Subcutaneous abdominal adipose tissue (tissue), 5 donors: ENCODE data around the gene PARD3B.
A peak's percentile ranks its signal among the peaks of the same experiment; 100 is the strongest.

Source experiments
- H3K27ac ChIP-seq: one replicate; pipeline ENCODE4 v1.7.0; 2013; ENCODE audit warnings: low read depth, mild to moderate bottlenecking, inconsistent platforms, low read length, moderate library complexity
- H3K27me3 ChIP-seq, 5 donors: one replicate each; pipeline ENCODE4 v1.7.0; 2013; ENCODE audit warnings: low read length in 5 of 5, inconsistent platforms in 1 of 5; ENCODE audit not compliant: control insufficient read depth in 5 of 5, insufficient read depth in 4 of 5
- H3K36me3 ChIP-seq, 5 donors: one replicate each; pipeline ENCODE4 v1.7.0; 2013; ENCODE audit warnings: low read length in 5 of 5; ENCODE audit not compliant: control insufficient read depth in 5 of 5, insufficient read depth in 5 of 5
- H3K4me1 ChIP-seq, 5 donors: one replicate each; pipeline ENCODE4 v1.7.0; 2013; ENCODE audit warnings: low read length in 5 of 5, mild to moderate bottlenecking in 3 of 5, moderate library complexity in 1 of 5; ENCODE audit not compliant: control insufficient read depth in 5 of 5, insufficient read depth in 5 of 5
- H3K4me3 ChIP-seq, 5 donors: one replicate each; pipeline ENCODE4 v1.7.0; 2013; ENCODE audit warnings: low read length in 5 of 5, low read depth in 1 of 5
- H3K9ac ChIP-seq, 5 donors: one replicate each; pipeline ENCODE4 v1.7.0; 2013; ENCODE audit warnings: low read length in 5 of 5, mild to moderate bottlenecking in 4 of 5, moderate library complexity in 3 of 5
- H3K9me3 ChIP-seq, 5 donors: one replicate each; pipeline ENCODE4 v1.7.0; 2013; ENCODE audit warnings: low read length in 5 of 5; ENCODE audit not compliant: control insufficient read depth in 5 of 5
- donor health status: healthy.
- donor health status: healthy.
- donor health status: healthy.
- donor health status: healthy.
- donor health status: healthy.

PARD3B gene

DNA sequence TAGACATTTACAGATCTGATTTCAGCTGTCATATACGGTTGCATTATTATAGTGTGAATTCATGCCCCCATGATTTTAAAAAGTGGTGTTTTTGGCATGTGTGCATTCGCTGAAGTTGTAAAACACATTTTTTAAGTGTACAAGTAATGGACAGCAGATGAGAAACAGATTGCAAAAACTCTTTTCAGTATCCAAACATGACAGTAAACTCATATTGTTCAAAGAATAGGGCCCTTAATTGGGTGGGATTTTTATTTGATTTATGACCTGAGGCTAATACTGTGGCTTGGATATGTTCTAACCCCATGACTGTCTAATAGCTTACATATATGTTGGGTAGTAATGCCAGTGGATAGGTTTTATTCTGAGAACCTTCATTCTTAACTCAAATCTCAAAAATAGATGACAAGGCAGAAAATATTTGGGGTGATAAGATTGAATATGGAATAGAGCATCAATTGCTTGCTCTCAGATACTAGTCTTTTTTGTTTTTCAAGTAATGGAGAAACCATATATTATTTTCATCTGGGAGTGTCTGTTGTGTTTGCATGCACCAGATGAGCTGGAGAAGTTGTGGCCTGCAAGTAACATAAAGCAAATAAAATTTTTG lies 118.6 kb downstream of the PARD3B start:
- Histone ChIP-seq H3K4me3 (no peak overlapping the region), H3K9me3 (no peaks in the 10 kb centered on the region), H3K27ac (no peak overlapping the region), H3K27me3 (no peaks in the 10 kb centered on the region), H3K4me1 (peaks cover 0 to 23% (median 15%) of the 10 kb centered on the region in 5 donors), H3K9ac (no peak overlapping the region), H3K36me3 (peaks cover 0 to 3% (median 0%) of the 10 kb centered on the region in 5 donors)

DNA sequence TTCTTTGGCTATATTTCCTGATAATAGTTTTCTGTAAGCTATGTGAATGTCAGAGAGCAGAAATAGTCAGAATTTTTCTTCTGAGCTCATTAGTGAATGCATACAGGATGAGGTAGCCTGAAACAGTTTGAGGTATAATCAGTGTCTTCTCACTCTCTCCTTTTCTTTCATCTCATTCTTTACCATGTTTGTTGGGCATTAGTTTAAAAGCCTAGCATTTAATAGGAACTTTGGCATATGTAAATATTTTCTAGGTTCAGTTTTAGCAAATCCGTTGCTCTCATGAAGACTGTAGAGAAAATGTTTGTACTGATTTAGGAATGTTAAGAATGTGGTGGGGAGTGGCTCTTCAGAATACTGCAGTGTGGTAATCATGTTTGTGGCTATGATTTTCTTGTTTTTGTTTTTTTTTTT lies 119.4 kb downstream of the PARD3B start:
- peak overlapping the region in 1 of 5 donors; percentile 16 for H3K9ac ChIP-seq
- H3K27ac ChIP-seq = no peak overlapping the region
- H3K4me1 ChIP-seq = peaks cover 0 to 23% (median 15%) of the 10 kb centered on the region in 5 donors

DNA sequence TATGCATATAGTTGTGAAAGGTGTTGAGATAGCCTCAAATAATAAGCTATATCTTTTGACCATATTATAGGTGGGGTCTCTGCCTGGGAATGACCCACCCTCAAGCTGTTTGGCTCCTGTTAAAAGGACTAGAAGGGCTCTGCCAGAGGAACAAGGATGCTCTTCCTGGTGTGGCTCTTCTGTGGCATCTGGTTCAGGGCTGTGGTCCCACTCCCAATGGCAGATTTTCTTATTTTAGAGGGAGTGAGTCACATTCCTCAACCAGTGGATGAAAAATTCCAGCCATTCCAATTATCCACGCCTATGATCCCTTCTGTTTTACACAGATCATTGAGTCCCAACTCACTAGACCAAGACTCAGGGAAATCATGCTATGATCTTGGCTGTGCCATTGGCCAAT lies 119.9 kb downstream of the PARD3B start:
- Histone ChIP-seq H3K9me3 (no peaks in the 10 kb centered on the region), H3K27me3 (no peaks in the 10 kb centered on the region), H3K36me3 (peaks cover 0 to 3% (median 0%) of the 10 kb centered on the region in 5 donors), H3K9ac (no peak overlapping the region), H3K4me1 (peaks cover 0 to 23% (median 16%) of the 10 kb centered on the region in 5 donors), H3K27ac (no peak overlapping the region), H3K4me3 (no peak overlapping the region)

More for the DNA sequence above, 119.4 kb downstream of the PARD3B start:
- Histone ChIP-seq H3K4me3 (no peak overlapping the region), H3K9me3 (no peaks in the 10 kb centered on the region), H3K36me3 (peaks cover 0 to 3% (median 0%) of the 10 kb centered on the region in 5 donors), H3K27me3 (no peaks in the 10 kb centered on the region)

DNA sequence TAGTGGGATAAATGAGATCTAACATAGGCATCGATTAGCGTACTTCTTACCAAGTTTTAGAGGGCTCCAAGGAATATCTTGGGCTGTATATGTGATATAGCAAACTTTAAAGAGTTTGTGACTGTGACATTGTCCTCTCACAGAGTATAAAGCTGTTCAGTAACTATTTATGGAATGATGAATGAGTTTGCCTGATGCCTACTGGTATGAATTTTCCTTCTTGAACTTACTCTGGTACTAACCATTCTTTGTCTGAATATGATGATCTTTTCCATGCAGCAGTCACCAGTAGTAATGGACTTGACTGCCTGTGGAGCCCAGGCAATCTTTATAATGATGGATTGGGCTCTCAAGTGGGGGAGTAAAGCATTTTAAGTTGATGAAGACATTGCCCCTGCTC lies 120.5 kb downstream of the PARD3B start:
- Histone ChIP-seq H3K27ac (no peak overlapping the region), H3K36me3 (peaks cover 0 to 3% (median 0%) of the 10 kb centered on the region in 5 donors), H3K9me3 (no peaks in the 10 kb centered on the region), H3K4me1 (peaks cover 0 to 23% (median 16%) of the 10 kb centered on the region in 5 donors), H3K27me3 (no peaks in the 10 kb centered on the region), H3K9ac (no peak overlapping the region), H3K4me3 (no peak overlapping the region)

DNA sequence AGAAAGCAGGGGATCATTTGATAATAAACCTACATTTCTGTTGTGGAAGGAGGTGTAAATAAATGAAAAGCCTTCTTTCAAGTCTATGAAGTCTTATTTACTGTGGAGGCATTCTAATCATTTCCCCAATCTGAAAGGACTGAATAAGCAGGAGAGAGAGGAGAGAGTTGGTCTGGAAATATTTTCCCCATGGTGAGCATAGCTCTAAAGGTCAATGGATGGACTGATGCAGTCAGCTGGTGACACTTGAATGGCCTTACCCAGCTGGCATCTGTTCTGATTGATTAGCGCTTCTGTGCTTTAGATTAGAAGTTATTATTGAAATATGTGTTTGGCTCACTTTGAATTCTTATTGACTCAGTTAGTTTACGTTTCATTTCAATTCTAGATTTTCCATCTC lies 122.7 kb downstream of the PARD3B start:
- Histone ChIP-seq H3K27me3 (no peaks in the 10 kb centered on the region), H3K36me3 (peaks cover 0 to 3% (median 0%) of the 10 kb centered on the region in 5 donors), H3K4me3 (no peak overlapping the region), H3K9me3 (no peaks in the 10 kb centered on the region), H3K27ac (no peak overlapping the region), H3K9ac (no peak overlapping the region), H3K4me1 (peaks cover 0 to 23% (median 16%) of the 10 kb centered on the region in 5 donors)

DNA sequence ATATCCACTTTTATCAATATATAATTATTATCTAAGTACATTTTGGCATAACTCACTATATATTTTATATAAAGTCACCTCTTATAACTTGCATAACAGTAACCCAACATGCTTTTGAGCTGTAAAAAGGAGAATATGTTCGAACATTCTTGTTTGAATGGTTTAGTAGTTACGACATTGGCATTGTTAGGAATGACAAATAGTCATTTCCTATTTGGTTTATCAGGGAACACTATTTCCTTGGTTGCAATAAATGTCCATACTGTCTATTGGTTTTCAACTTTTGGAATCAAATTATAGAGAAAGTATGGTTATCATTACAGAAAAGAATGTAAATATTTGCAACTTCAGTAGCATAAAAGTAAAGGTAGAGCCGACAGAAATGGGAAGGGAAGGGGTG lies 124.1 kb downstream of the PARD3B start:
- Histone ChIP-seq H3K9me3 (no peaks in the 10 kb centered on the region), H3K27me3 (no peaks in the 10 kb centered on the region), H3K36me3 (peaks cover 0 to 3% (median 0%) of the 10 kb centered on the region in 5 donors), H3K4me1 (peaks cover 0 to 17% (median 13%) of the 10 kb centered on the region in 5 donors), H3K9ac (no peak overlapping the region), H3K4me3 (no peak overlapping the region), H3K27ac (no peak overlapping the region)

DNA sequence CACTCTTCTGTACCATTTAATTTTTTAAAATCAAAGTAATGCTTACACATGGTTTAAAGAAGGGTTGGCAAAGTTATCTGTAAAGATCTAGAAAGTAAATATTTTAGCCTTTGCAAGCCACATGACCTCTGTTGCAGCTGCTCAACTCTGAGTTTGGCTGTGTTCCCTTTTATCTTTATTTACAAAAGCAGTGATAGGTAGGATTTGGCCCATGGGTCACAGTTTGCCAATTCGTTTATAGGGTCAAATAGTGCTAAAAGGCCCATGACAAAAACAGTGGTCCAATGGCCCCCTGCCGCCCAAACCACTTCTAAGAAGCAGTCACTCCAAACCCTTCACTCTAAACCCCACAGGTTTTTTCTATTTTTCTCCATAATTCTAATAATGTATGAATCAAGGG lies 124.8 kb downstream of the PARD3B start:
- H3K4me3 ChIP-seq = no peak overlapping the region
- peaks cover 0 to 3% (median 0%) of the 10 kb centered on the region in 5 donors for H3K36me3 ChIP-seq
- no peak overlapping the region for H3K27ac ChIP-seq
- no peaks in the 10 kb centered on the region for H3K9me3 ChIP-seq
- no peak overlapping the region for H3K9ac ChIP-seq
- no peaks in the 10 kb centered on the region for H3K27me3 ChIP-seq
- H3K4me1 ChIP-seq = peaks cover 0 to 10% (median 7%) of the 10 kb centered on the region in 5 donors

DNA sequence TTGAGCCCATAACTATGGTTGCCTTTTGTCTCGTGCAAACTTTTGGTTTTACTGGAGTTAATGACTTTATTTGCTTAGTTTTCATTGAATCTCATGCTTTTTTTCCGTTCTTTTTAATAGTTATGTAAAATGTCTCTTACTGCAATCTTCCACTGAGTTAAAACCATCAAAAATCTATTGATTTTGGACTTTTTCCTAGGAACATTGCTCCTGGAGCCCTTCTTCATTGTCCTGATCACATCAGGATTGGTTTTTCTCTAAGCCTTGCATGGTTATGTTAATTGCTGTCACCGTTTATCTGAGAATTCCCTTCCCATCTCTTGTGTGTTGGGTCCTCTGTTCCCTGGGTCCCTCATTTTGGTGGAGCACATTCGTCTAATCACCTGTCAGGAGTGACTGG lies 125.5 kb downstream of the PARD3B start:
- H3K4me3 ChIP-seq = no peak overlapping the region

DNA sequence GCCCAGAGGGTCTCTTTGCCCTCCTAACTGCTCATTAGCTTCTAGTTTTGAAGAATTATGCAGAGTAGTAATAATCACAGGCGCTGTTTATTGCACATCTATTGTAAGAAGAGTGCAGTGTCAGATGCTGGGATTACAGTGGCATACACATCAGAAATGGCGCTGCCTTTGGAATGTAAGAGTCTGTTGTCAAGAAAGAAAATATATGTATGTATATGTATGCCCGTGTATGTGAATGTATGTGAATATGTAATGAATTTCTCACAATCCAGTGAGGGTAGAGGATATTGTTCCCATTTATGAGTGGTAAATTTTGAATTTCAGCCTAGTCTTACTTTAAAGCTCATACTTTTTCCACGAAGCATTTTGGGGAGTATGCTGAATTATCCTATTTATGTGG lies 127.5 kb downstream of the PARD3B start:
- Histone ChIP-seq H3K27me3 (no peaks in the 10 kb centered on the region), H3K36me3 (peaks cover 0 to 3% (median 0%) of the 10 kb centered on the region in 5 donors), H3K4me1 (peaks cover 0 to 4% (median 0%) of the 10 kb centered on the region in 5 donors), H3K9ac (no peak overlapping the region), H3K27ac (no peak overlapping the region), H3K9me3 (no peaks in the 10 kb centered on the region), H3K4me3 (no peak overlapping the region)

More for the DNA sequence above, 125.5 kb downstream of the PARD3B start:
- peaks cover 0 to 3% (median 0%) of the 10 kb centered on the region in 5 donors for H3K36me3 ChIP-seq
- peaks cover 0 to 4% (median 2%) of the 10 kb centered on the region in 5 donors for H3K4me1 ChIP-seq
- no peak overlapping the region for H3K9ac ChIP-seq
- H3K9me3 ChIP-seq = no peaks in the 10 kb centered on the region
- no peaks in the 10 kb centered on the region for H3K27me3 ChIP-seq
- H3K27ac ChIP-seq = no peak overlapping the region

DNA sequence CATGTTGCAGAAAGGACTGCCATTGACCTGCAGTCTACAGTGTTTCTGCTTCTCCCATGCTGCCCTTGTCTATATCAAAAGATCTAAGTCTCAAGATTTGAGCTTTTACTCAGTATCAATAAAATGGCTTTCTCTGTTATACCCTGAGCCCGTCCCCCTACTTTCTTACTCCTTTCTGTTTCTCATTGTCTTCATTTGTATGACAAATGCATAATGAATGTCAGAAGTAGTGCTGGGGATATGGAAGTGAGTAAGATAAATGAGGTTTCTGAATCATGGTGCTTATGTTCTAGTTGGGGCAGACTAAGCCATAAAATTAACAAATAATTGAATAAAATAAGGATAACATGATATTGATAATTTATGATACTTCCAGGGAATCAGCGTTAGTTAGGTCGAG lies 128.6 kb downstream of the PARD3B start:
- Histone ChIP-seq H3K4me1 (peaks cover 0 to 4% (median 0%) of the 10 kb centered on the region in 5 donors), H3K27me3 (no peaks in the 10 kb centered on the region), H3K9ac (no peak overlapping the region), H3K9me3 (peaks cover 0 to 3% (median 0%) of the 10 kb centered on the region in 5 donors), H3K27ac (no peak overlapping the region), H3K4me3 (no peak overlapping the region), H3K36me3 (no peaks in the 10 kb centered on the region)
